Bladder microvascular endothelial cell (primary cell): ENCODE measurements around the gene NOP9. TPM values are rescaled to one million over a fixed set of nuclear protein-coding genes. Genes with fewer than 3 reads are reported as not detected.

ENCODE experiments used
- total RNA-seq: library from RNA; depleted of rRNA; stranded (reverse); fragments of >200 nt; gene quantifications from 2 replicates; pipeline ENCODE4 v1.2.3, GENCODE V29; 2014

NOP9 gene, protein sequence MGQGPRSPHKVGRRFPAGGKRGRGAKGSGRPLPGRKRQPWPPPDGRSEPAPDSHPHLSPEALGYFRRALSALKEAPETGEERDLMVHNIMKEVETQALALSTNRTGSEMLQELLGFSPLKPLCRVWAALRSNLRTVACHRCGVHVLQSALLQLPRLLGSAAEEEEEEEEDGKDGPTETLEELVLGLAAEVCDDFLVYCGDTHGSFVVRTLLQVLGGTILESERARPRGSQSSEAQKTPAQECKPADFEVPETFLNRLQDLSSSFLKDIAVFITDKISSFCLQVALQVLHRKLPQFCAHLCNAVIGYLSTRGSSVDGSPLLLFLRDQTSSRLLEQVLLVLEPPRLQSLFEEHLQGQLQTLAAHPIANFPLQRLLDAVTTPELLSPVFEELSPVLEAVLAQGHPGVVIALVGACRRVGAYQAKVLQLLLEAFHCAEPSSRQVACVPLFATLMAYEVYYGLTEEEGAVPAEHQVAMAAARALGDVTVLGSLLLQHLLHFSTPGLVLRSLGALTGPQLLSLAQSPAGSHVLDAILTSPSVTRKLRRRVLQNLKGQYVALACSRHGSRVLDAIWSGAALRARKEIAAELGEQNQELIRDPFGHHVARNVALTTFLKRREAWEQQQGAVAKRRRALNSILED
- 18.5 and 29.8 TPM in 2 replicates for total RNA-seq

DNA sequence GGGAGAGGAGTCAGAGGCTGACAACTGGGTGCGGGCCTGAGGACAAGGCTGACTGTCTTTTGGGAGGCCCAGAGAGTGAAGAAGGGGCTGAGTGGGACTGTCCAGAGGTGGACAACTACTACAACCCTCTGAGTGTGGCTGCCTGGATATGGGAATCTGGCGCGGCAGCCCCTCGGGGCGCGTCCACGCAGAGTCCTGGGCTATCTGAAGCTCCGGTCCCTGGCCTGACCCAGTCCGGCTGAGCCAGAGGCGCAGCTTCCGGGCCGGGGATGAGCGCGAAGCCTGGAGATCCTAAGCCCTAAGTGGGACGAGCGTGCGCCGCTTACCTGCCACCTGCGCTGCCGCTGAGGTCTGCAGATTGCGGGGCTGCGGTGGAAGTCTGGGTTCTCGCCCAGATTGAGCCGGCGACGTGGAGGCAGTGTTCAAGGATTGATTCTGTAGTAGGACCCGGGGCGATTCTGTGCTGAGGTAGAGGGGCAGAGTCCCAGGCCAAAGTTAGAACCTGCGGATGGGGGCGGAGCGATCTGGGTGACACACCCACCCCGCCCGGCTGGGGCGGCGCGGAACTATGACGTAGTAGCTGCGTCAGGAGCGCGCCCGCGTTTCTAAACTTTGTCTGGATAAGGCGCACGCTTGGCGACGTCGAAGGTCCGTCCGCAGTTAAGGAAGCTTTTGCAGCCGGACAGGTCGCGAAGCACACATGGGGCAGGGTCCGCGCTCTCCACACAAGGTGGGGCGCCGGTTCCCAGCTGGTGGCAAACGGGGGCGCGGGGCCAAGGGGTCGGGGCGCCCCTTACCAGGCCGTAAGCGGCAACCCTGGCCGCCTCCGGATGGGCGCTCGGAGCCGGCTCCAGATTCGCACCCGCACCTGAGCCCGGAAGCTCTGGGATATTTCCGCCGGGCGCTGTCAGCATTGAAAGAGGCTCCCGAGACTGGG, at the start of gene NOP9, which contains the start of gene DHRS1:
Gene NOP9 (plus strand): TSS at position 596 of the 937 bp plus-strand sequence. CDS start 105 bp downstream, at position 701.
Gene DHRS1 (minus strand): TSS at position 526 of the 937 bp plus-strand sequence. CDS start 674 bp downstream, outside the sequence.

DNA sequence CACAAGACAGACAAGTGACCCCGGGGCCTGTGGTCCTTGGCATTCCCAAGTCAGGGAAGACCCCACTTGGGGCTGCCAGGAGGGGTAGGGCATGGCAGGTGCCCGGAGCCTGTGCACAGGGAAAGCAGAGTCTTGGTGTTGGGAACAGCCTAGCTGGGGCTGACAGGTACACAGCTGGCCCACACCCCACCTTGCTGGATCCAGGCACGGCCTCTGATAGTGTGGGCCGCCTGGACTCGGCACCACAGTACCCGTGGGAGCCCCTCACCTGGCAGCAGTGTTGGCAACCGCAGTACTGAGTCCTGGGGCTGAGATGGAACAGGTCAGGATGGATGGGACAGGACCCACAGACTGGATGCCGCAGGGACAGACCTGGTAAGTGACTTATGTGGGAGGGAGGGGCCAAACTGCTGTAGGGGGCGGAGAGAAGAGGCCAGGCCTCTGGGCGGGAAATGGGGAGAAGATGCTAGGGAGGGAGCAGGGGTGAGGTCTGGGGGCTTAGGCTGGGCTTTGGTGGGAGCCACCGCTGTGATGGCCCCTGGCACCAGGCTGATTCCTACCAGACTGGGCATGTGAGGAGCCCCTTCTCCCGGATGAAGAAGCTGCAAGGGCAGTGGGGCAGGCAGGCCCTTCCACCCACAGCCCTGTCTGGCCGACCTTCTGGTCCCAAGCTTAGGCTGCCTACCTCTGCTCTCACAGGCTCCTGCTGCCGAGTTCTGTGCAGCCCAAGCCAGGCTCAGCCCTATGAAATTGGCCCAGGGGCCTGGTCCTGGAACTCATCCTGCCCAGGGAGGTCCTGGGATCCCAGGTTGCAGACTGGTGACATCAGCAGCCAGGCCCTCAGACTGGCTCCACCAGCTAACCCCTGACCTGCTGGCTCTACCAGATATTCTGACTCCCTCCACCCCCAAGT, 36.6 kb upstream of the NOP9 start, which contains the start of gene TGM1:
Gene TGM1 (minus strand): TSS at position 357 of the 913 bp plus-strand sequence. CDS start 825 bp downstream, outside the sequence.

DNA sequence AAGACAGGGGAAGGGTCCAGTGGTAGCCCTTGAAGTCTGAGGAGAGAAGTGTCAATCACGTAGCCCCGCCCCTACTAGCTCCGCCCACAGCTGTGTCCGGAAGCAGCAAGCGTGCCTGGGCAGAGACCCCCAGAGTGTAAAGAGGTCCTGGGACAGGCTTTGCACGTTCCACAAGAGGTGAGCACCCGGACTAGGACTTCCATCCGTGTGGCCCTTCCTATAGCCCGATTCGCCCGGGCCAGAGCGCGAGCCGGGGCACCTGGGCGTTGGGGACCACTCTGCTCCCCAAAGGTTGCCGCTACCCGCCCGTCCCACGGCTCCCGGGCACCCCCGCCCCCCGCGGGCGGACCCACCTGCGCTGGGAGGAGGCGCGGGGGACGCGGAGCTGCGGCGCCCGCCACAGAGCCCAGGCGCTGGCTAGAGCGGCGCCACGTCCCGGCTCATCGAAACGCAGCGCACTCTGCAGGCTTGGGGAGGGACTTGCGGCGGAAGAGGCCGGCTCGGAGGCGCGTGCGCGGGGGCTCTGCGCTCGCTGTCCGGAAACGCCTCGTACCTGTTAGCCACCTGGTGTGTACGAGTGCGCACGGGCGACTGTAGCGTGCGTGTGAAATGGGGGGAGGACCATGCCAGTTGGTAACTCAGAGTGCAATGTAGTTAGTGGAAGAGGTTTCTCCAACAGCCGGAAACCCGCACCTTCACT, 28.4 kb upstream of the NOP9 start, which contains the start of gene RABGGTA:
Gene RABGGTA (minus strand): TSS at position 464 of the 700 bp plus-strand sequence. CDS start 482 bp downstream, outside the sequence.

DNA sequence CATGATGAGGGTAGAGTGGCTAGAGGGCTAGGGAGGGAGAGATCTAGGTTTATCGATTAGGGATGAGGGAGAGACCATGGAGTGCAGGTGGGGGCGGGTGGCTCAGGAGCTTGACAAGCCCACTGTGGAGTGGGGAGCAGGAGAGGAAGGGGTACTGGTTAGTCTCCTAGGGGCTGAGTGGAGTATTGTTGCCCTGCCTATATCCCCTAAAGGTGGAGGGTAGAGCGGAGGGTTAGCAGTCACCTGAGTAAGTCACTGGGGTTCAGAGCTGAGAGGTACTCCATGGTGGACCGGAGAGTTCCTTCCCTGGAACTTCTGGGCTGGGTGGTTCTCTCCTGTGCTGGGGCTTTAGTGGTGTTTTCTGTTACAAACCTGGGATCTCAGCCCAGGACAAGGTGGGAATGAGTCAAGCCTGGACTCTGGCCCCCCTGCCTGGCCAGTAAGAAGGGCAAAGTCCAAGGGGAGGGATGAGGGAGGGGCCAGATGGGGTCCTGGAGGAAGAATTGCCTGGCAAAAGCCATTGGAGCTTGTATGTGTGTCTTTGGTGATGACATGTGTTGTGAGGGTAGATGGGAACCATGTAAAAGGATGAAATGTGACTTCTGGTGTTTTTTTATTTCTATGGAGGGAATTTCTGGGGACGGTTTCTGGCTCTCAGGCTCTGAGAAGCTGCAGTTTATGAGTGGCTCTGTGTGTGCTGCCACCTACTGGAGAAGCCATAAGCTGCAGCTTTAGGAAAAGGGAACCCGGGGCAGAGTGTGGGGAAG, 8.1 kb downstream of the NOP9 start, which contains the start of gene CIDEB:
Gene CIDEB (minus strand): TSS at position 403 of the 767 bp plus-strand sequence. CDS start 119 bp downstream, at position 284.

DNA sequence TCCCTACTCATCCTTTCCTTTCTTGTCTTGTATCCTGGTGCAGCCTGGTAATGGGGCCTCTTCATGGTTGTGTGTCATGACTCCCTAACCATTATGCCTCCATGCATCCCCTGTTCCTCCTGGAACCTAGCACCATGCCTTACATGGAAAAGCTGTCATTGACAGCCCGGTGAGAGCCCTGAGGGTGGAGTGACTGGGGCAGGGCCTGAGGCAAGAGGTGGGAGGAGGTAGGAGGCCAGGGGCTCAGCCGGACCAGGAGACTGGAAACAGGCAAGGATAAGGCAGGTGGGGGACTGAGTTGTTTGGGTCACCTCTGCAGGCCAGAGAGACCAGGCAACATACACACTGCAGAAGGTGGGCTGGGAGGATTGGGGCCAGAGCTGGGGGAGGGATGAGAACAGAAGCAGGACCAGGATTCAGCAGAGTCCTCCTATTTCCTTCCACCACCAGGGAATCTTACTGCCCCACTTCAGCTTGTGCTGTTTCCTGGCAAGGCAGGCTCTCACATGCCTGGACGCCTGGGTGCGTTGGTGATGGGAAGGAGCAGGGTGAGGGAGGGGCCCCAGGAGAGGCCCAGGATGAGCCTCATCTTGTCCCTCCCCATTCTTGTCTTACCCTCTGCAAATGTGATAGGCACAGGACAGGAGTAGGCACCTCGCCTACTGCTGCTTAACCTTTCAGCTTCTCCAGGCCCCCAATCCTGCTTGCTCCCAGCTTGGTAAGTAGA, 10.1 kb downstream of the NOP9 start, which contains the start of gene LTB4R2:
Gene LTB4R2 (plus strand): TSS at position 603 of the 727 bp plus-strand sequence. CDS start 525 bp downstream, outside the sequence.

DNA sequence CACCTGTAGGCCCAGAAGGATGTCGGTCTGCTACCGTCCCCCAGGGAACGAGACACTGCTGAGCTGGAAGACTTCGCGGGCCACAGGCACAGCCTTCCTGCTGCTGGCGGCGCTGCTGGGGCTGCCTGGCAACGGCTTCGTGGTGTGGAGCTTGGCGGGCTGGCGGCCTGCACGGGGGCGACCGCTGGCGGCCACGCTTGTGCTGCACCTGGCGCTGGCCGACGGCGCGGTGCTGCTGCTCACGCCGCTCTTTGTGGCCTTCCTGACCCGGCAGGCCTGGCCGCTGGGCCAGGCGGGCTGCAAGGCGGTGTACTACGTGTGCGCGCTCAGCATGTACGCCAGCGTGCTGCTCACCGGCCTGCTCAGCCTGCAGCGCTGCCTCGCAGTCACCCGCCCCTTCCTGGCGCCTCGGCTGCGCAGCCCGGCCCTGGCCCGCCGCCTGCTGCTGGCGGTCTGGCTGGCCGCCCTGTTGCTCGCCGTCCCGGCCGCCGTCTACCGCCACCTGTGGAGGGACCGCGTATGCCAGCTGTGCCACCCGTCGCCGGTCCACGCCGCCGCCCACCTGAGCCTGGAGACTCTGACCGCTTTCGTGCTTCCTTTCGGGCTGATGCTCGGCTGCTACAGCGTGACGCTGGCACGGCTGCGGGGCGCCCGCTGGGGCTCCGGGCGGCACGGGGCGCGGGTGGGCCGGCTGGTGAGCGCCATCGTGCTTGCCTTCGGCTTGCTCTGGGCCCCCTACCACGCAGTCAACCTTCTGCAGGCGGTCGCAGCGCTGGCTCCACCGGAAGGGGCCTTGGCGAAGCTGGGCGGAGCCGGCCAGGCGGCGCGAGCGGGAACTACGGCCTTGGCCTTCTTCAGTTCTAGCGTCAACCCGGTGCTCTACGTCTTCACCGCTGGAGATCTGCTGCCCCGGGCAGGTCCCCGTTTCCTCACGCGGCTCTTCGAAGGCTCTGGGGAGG, 11.3 kb downstream of the NOP9 start, which contains the start of gene LTB4R:
Gene LTB4R (plus strand): TSS at position 857 of the 959 bp plus-strand sequence. CDS start 4,150 bp downstream, outside the sequence.

DNA sequence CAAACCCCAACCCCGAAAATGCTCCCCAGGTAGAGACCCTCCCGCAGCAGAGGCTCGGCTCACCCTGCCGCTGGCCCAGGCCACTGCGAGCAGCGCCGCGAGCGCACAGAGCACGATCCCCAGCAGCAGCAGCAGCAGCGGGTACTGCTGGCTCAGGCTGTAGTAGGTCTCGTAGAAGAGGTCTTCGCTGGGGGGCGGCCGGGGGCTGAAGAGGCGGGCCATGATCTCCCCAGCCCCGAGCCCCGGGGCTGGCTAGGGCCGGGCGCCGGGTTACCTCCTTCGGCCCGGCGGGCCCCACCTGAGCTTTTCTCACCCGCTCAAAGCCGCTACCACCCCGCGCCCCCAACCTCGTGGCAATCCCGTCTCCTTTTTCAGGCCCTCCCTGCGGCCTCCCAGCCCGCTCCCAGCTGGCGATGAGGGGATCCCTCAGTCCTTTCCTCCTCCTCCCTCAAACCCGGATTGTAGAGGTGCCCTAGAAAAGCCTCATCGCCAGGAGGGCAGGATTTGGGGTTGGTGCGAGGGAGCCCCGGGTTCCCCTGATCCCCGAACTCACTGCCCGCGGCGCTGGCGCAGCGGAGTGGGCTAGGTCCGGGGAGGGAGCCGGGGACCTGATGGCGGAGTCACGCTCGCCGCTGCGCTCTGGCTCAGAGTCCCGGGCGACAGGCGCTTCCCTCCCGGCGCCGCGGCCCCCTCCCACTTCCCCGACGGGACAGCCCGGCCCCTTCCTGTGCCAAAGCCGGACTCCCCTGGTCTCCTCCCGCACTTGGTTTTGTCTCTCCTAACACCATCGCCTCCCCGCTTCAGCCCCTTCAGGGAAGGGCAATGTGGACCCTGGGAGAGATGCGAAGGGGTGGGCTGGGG, 35.0 kb downstream of the NOP9 start, which contains the start of gene ADCY4:
Gene ADCY4 (minus strand): TSS at position 641 of the 861 bp plus-strand sequence. CDS start 419 bp downstream, at position 222.

DNA sequence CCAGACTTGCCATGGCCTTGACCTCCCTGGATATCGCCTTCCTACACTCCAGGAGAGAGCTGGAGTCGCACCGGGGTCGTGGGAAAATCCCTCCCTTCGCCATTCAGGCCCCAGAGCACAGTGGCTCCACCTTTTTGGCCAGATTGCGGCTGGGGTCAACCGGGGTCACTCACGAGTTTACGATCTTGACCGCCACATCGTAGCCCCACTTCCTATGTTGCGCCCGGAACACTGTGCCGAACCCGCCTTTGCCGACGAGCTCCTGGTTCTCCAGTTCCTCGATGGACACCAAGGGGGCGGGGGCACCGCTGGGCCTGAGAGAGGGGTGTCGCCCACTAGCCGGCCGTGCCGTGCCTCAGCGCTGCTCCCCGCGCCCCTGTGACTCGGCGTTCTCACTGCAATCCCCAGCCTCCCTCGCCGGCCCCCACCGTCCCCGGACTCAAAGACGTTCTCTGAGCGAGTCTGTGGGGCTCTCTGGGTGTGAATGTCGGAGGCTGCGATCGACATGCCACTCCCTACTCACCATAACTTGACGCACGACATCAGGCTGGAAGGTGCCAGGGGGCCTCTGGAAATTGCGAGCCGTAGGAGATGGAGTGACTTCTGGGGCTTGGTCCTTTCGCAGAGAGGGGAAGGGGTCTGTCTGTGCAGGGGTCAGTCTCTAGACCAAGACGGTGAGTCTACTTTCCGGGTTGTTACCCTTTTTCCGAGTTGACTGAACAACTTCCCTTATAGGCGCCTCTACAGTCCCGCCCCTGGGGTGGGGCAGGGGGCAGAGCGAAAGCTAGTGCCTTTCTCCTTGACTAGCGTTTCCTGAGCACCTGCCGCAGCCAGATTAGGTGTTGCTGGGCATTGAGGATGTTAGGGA, 39.9 kb downstream of the NOP9 start, which contains the start of gene RIPK3:
Gene RIPK3 (minus strand): TSS at position 708 of the 868 bp plus-strand sequence. CDS start 165 bp downstream, at position 543.

Other genes starting within 250 kb of the NOP9 start
- not detected in 2 replicates for gene CARMIL3, start 247.8 kb upstream of the NOP9 start, total RNA-seq
- not detected in 2 replicates for gene CPNE6, start 228.3 kb upstream of the NOP9 start, total RNA-seq
- 4.4 and 9.4 TPM in 2 replicates for gene PCK2, start 205.5 kb upstream of the NOP9 start, total RNA-seq
- gene DCAF11, start 185.1 kb upstream of the NOP9 start, total RNA-seq = 58.8 and 60.2 TPM in 2 replicates
- 0.82 and 0.97 TPM in 2 replicates for gene NRL, start 184.9 kb upstream of the NOP9 start, total RNA-seq
- 0.13 TPM in 1 of 2 replicates, not detected in the other for gene FITM1, start 169.2 kb upstream of the NOP9 start, total RNA-seq
- 118 and 158 TPM in 2 replicates for gene PSME1, start 163.7 kb upstream of the NOP9 start, total RNA-seq
- 17.6 and 28.3 TPM in 2 replicates for gene EMC9, start 158.3 kb upstream of the NOP9 start, total RNA-seq
- gene PSME2, start 153.2 kb upstream of the NOP9 start, total RNA-seq = 124 and 147 TPM in 2 replicates
- gene RNF31, start 152.4 kb upstream of the NOP9 start, total RNA-seq = 37.1 and 38.4 TPM in 2 replicates
- gene IRF9, start 138.6 kb upstream of the NOP9 start, total RNA-seq = 55.4 and 72.4 TPM in 2 replicates
- 2.3 and 2.5 TPM in 2 replicates for gene REC8, start 127.8 kb upstream of the NOP9 start, total RNA-seq
- gene IPO4, start 111.0 kb upstream of the NOP9 start, total RNA-seq = 22.2 and 46.8 TPM in 2 replicates
- gene TM9SF1, start 104.4 kb upstream of the NOP9 start, total RNA-seq = 30.3 and 60.7 TPM in 2 replicates
- gene TSSK4, start 94.2 kb upstream of the NOP9 start, total RNA-seq = not detected in 2 replicates
- 13.4 and 38.1 TPM in 2 replicates for gene CHMP4A, start 86.4 kb upstream of the NOP9 start, total RNA-seq
- 6.3 and 7.7 TPM in 2 replicates for gene MDP1, start 83.8 kb upstream of the NOP9 start, total RNA-seq
- 259 and 308 TPM in 2 replicates for gene NEDD8, start 67.5 kb upstream of the NOP9 start, total RNA-seq
- 97.6 and 118 TPM in 2 replicates for gene GMPR2, start 66.9 kb upstream of the NOP9 start, total RNA-seq
- 41.1 and 55.2 TPM in 2 replicates for gene TINF2, start 57.2 kb upstream of the NOP9 start, total RNA-seq
- 0.32 and 1.6 TPM in 2 replicates for gene TGM1, start 36.7 kb upstream of the NOP9 start, total RNA-seq
- 16.0 and 27.5 TPM in 2 replicates for gene RABGGTA, start 28.3 kb upstream of the NOP9 start, total RNA-seq
- gene DHRS1, start 70 bp upstream of the NOP9 start, total RNA-seq = 6.9 and 10.8 TPM in 2 replicates
- gene CIDEB, start 8.1 kb downstream of the NOP9 start, total RNA-seq = 3.7 and 3.8 TPM in 2 replicates
- 2.6 and 5.0 TPM in 2 replicates for gene LTB4R2, start 10.3 kb downstream of the NOP9 start, total RNA-seq
- 2.4 and 4.2 TPM in 2 replicates for gene LTB4R, start 11.7 kb downstream of the NOP9 start, total RNA-seq
- 61.5 and 89.6 TPM in 2 replicates for gene ADCY4, start 35.2 kb downstream of the NOP9 start, total RNA-seq
- 4.9 TPM in 2 replicates for gene RIPK3, start 40.1 kb downstream of the NOP9 start, total RNA-seq
- 3.2 and 7.4 TPM in 2 replicates for gene NFATC4, start 68.3 kb downstream of the NOP9 start, total RNA-seq
- gene NYNRIN, start 99.2 kb downstream of the NOP9 start, total RNA-seq = 7.3 and 13.8 TPM in 2 replicates
- 1.5 and 3.0 TPM in 2 replicates for gene CBLN3, start 129.8 kb downstream of the NOP9 start, total RNA-seq
- gene KHNYN, start 130.1 kb downstream of the NOP9 start, total RNA-seq = 50.0 and 63.4 TPM in 2 replicates
- 6.5 and 11.0 TPM in 2 replicates for gene SDR39U1, start 142.9 kb downstream of the NOP9 start, total RNA-seq
- not detected in 2 replicates for gene CMA1, start 208.4 kb downstream of the NOP9 start, total RNA-seq